ENCODE measurements around the gene SHF. TPM values are rescaled to one million over a fixed set of nuclear protein-coding genes. Genes with fewer than 3 reads are reported as not detected.
"Not testable (repeated sequence)": the region's sequence is repeated elsewhere in the genome, so short reads cannot be mapped to it uniquely, and the experiment has no call there.

SHF gene
- total and polyA plus RNA-seq, 2 experiments from 2014 or later = 20.0 to 26.9 TPM

DNA sequence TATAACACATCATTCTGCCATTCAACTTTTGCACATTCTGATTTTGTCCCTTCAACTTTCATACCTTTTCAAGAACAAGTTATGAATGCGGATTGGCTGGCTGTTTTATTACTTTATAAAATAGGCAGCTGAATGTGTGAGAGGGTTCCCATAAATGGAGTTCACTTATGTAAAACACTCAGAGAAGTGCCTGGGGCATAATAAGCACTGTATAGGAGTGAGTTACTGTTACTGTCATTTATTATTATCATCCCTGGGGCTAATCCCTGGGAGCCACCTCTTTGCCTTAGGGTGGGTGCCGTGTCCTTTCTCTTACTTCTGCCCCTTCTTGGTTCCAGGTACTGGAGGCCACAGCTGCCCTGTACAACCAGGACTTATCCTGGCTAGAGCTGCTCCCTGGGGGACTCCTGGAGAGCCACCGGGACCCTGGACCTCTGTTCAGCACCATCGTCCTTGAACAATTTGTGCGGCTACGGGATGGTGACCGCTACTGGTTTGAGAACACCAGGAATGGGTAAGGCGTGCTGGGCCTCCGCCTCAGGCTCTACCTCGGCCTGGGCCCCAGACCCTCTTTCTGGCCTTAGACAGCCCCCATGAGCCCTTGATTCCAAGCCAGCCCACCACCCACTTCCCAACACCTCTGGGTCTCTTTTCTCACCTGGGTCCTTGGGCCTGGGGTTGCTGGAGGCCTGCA is 47.1 kb downstream of the SHF start:
- Histone ChIP-seq H3K27me3 (peaks cover 16% of the 10 kb centered on the region), H3K4me3 (no peak overlapping the region), H3K27ac (no peak overlapping the region), H3K4me1 (ENCODE audit: low read depth) (no peaks in the 10 kb centered on the region), H3K36me3 (no peaks in the 10 kb centered on the region), H3K9me3 (ENCODE audit: low read depth) (no peaks in the 10 kb centered on the region)
- TF ChIP-seq, protein P1, sequence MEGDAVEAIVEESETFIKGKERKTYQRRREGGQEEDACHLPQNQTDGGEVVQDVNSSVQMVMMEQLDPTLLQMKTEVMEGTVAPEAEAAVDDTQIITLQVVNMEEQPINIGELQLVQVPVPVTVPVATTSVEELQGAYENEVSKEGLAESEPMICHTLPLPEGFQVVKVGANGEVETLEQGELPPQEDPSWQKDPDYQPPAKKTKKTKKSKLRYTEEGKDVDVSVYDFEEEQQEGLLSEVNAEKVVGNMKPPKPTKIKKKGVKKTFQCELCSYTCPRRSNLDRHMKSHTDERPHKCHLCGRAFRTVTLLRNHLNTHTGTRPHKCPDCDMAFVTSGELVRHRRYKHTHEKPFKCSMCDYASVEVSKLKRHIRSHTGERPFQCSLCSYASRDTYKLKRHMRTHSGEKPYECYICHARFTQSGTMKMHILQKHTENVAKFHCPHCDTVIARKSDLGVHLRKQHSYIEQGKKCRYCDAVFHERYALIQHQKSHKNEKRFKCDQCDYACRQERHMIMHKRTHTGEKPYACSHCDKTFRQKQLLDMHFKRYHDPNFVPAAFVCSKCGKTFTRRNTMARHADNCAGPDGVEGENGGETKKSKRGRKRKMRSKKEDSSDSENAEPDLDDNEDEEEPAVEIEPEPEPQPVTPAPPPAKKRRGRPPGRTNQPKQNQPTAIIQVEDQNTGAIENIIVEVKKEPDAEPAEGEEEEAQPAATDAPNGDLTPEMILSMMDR (IDR thresholded peaks at IDR 0.05; ENCODE audit: low read depth, low read length) = no peak
- DNase-seq (ENCODE audit: low read depth in 1 of 2, low spot score in 1 of 2) = no peak

DNA sequence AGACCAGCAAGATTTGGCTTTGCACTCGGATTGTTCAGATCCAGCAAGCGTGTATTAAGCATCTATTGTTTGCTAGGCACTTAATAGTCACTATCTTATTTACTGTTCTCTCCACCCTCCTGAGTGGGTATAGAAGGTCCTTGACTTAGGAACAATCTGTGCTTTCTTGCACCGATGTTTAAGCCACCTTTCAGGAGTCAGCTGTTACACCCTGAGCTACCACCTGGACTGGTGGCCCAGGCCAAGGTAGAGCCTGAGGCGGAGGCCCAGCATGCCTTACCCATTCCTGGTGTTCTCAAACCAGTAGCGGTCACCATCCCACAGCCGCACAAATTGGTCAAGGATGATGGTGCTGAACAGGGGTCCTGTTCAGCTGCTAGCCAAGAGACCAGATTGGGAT is 48.0 kb downstream of the SHF start:
- Histone ChIP-seq H3K36me3 (no peaks in the 10 kb centered on the region), H3K4me3 (no peak overlapping the region), H3K27ac (no peak overlapping the region), H3K9me3 (ENCODE audit: low read depth) (no peaks in the 10 kb centered on the region), H3K4me1 (ENCODE audit: low read depth) (no peaks in the 10 kb centered on the region), H3K27me3 (peaks cover 23% of the 10 kb centered on the region)
- DNase-seq (ENCODE audit: low read depth in 1 of 2, low spot score in 1 of 2) = no peak
- TF ChIP-seq, protein P1 (IDR thresholded peaks at IDR 0.05; ENCODE audit: low read depth, low read length) = no peak

DNA sequence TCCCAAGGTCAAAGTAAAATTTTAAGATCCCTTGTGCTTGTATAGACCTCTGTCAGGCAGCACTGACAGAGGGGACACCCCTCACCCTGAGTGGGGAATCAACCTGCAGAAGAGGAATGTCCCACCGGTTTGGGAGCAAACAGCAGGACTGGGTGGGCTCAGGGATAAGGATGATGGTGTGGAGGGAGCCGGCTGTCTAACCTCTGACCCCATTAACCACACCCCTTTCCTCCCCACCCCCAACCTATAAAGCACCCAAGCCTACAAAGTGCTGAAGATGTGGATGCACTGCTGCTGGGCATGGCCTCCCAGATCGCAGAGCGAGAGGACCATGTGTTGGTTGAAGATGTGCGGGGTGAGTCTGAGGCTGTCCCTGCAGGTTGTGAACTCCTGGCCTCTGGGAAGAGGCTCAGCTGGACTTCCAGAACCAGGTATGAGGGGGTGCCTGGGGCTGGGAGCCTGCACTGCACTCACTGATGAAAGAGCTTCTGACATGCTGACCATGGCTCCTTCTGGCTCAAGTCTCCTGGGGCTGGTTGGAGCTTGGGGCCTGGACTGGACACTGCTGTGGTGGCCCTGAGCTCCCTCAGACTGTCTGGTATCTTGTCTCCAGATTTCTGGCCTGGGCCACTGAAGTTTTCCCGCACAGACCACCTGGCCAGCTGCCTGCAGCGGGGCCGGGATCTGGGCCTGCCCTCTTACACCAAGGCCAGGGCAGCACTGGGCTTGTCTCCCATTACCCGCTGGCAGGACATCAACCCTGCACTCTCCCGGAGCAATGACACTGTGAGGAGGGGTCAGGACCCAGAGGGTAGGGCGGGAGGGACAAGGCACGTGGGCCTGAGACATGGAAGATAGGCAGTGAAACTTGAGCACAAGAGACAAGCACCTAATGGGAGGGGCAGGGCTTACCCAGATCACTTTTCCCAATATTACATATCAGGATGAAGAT is 48.7 kb downstream of the SHF start:
- TF ChIP-seq, protein P1 (IDR thresholded peaks at IDR 0.05; ENCODE audit: low read depth, low read length) = no peak
- H3K9me3 ChIP-seq (ENCODE audit: low read depth) = no peaks in the 10 kb centered on the region

DNA sequence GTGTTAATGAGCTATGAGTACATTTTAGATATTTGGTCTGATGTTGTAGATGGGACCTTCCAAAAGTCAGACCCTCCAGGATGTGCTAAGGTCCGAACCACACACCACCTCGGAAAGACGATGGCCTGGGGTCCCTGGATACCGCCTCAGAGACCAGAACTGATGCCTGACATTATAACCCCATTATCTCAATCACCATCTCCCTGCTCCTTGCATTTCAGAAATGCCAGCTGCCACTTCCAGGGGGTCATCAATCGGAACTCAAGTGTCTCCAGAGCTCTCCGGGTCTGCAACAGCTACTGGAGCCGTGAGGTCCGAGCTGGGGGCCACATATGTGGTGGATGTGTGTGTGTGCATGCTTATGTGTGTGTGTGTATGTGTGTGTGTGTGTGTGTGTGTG is 50.1 kb downstream of the SHF start:
- Histone ChIP-seq H3K27me3 (peaks cover 41% of the 10 kb centered on the region), H3K4me3 (no peak overlapping the region), H3K4me1 (ENCODE audit: low read depth) (no peaks in the 10 kb centered on the region), H3K27ac (no peak overlapping the region), H3K9me3 (ENCODE audit: low read depth) (no peaks in the 10 kb centered on the region), H3K36me3 (no peaks in the 10 kb centered on the region)
- no peak for DNase-seq (ENCODE audit: low read depth in 1 of 2, low spot score in 1 of 2)
- TF ChIP-seq, protein P1 (IDR thresholded peaks at IDR 0.05; ENCODE audit: low read depth, low read length) = no peak

More for the DNA sequence above, 48.7 kb downstream of the SHF start:
- H3K27me3 ChIP-seq = peaks cover 28% of the 10 kb centered on the region
- no peak overlapping the region for H3K27ac ChIP-seq
- no peaks in the 10 kb centered on the region for H3K36me3 ChIP-seq
- no peak overlapping the region for H3K4me3 ChIP-seq
- DNase-seq (ENCODE audit: low read depth in 1 of 2, low spot score in 1 of 2) = peak in 1 of 2 donors; percentile 11
- no peaks in the 10 kb centered on the region for H3K4me1 ChIP-seq (ENCODE audit: low read depth)

DNA sequence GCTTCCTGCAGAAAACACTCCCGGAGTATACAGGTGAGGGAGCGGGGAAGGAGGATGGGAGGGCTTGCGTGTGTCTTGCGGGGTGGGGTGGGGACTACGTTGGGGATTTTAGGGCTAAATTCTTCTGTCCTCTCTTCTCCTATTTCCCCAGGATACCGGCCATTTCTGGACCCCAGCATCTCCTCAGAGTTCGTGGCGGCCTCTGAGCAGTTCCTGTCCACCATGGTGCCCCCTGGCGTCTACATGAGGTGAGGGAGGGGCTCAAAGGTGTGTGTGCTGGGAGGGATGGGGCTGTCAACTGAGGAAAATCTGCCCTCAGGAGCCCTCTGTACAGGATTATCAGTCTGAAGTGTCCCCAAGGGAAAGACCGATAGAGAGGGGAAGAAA is 51.4 kb downstream of the SHF start:
- peak in 1 of 2 donors; percentile 37 for DNase-seq (ENCODE audit: low read depth in 1 of 2, low spot score in 1 of 2)
- H3K27me3 ChIP-seq = peaks cover 55% of the 10 kb centered on the region

DNA sequence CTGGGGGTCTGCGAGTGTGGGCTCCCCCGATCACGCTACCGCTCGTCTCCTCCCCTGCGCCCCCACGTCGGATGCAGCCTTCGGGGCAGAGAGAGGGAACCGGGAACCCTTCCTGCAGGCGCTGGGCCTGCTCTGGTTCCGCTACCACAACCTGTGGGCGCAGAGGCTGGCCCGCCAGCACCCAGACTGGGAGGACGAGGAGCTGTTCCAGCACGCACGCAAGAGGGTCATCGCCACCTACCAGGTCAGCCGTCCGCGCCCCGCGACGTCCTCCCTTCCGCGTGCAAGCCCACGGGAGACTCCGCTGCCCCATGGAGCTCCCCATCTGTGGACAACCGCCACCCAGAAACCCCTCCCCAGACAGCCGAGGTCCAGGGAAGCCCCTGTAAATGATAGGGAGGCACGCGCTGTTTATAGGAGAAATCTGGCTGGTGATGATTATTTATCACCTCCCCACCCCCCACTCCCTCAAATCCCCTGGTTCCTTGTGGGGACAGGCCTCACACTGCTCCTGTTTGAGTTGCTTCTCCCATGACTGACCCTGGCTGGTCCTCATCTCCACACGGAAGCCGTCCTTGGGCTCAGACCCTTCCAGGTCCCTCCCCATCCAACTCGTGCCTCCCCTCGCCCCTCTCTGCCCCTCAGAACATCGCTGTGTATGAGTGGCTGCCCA is 51.9 kb downstream of the SHF start:
- H3K4me1 ChIP-seq (ENCODE audit: low read depth); DNase-seq (ENCODE audit: low read depth in 1 of 2, low spot score in 1 of 2); H3K4me3 ChIP-seq; H3K36me3 ChIP-seq; H3K27ac ChIP-seq; H3K9me3 ChIP-seq (ENCODE audit: low read depth): not testable (repeated sequence)
- peaks cover 60% of the 10 kb centered on the region for H3K27me3 ChIP-seq

More for the DNA sequence above, 51.4 kb downstream of the SHF start:
- Histone ChIP-seq H3K36me3 (no peaks in the 10 kb centered on the region), H3K4me3 (no peak overlapping the region), H3K4me1 (ENCODE audit: low read depth) (no peaks in the 10 kb centered on the region), H3K27ac (no peak overlapping the region), H3K9me3 (ENCODE audit: low read depth) (no peaks in the 10 kb centered on the region)
- TF ChIP-seq, protein P1 (IDR thresholded peaks at IDR 0.05; ENCODE audit: low read depth, low read length) = peak; percentile 42
